K562 (cell line): ENCODE data around the gene RRBP1. TPM values are rescaled to one million over a fixed set of nuclear protein-coding genes. Genes with fewer than 3 reads are reported as not detected.

Experiments
- ATAC-seq: fragments of 200-7000 bp; cut with Tn5 transposase; 3 replicates; pipeline ENCODE4 v1.9.1; 2020; ENCODE audit warnings: moderate library complexity
- BruUV-seq: library from RNA; stranded (reverse); fragments of 400-500 nt; replicated peaks from 2 replicates; lab custom pipeline; 2021; lab: Mats Ljungman, UMichigan
- CTCF ChIA-PET: fragments of 300-600 bp; formaldehyde crosslinking; extraction: SDS; loops from one replicate; lab custom pipeline; 2021; ENCODE audit warnings: low intra/inter-chr PET ratio; lab: Yijun Ruan, JAX
- POLR2A ChIA-PET: fragments of 300-600, 350-650 bp; sonication (Branson Sonifier 250); formaldehyde crosslinking; extraction: SDS; loops from one replicate; lab custom pipeline; 2021; ENCODE audit warnings: antibody characterized with exemption, inconsistent platforms; lab: Yijun Ruan, JAX
- DNase-seq, 4 experiments: peaks; one replicate each; pipeline versions ENCODE4 v3.0.0 to v3.0.0-alpha.2; 2011 to 2018; ENCODE audit warnings: low spot score in 3 of 4, mixed read lengths in 3 of 4; ENCODE audit errors: extremely low read depth in 1 of 4
- FAIRE-seq: peaks from 2 replicates; lab custom pipeline; 2011; peaks lifted over from hg19 to GRCh38; lab: Jason Lieb, UNC
- H2AFZ ChIP-seq: 2 replicates; pipeline ENCODE4 v1.6.0; 2011; ENCODE audit warnings: low read depth, low read length, control low read depth, inconsistent platforms
- H3K27ac ChIP-seq: fragments of 200-600 bp; 3 replicates; pipeline ENCODE4 v1.8.0; 2011; ENCODE audit warnings: low read depth, mild to moderate bottlenecking, control low read depth, inconsistent platforms, low read length, moderate library complexity, mixed read lengths; ENCODE audit errors: extremely low read depth
- H3K27me3 ChIP-seq, 2 experiments: fragments of 300-600 bp in 1 of 2; 2 replicates in 1 of 2; 3 replicates in 1 of 2; pipeline versions ENCODE4 v1.6.0 to v1.8.0; 2011; ENCODE audit warnings: inconsistent platforms in 2 of 2, low read length in 2 of 2, mild to moderate bottlenecking in 1 of 2, mixed read lengths in 1 of 2, moderate library complexity in 1 of 2; ENCODE audit not compliant: control insufficient read depth in 2 of 2, insufficient read depth in 2 of 2
- H3K36me3 ChIP-seq: fragments of 300-600 bp; 3 replicates; pipeline ENCODE4 v1.8.0; 2011; ENCODE audit warnings: mild to moderate bottlenecking, low read length, inconsistent platforms; ENCODE audit not compliant: control insufficient read depth, insufficient read depth
- H3K4me1 ChIP-seq, 2 experiments: fragments of 200-600 bp in 1 of 2; replicated peaks in 1 of 2; 2 replicates in 1 of 2; 3 replicates in 1 of 2; pipeline versions ENCODE4 v1.5.1 to v1.8.0; 2011; ENCODE audit warnings: inconsistent platforms in 2 of 2, low read length in 2 of 2, mild to moderate bottlenecking in 1 of 2, mixed read lengths in 1 of 2, moderate library complexity in 1 of 2; ENCODE audit not compliant: control insufficient read depth in 2 of 2, insufficient read depth in 2 of 2
- H3K4me2 ChIP-seq: 2 replicates; pipeline ENCODE4 v1.6.1; 2011; ENCODE audit warnings: low read length, control low read depth, inconsistent platforms, mixed read lengths; ENCODE audit not compliant: insufficient read depth
- H3K4me3 ChIP-seq: fragments of 200-600 bp; sonication (generic), shearing (Covaris generic); 2 replicates; pipeline ENCODE4 v1.5.1; 2016; ENCODE audit warnings: control low read depth, inconsistent platforms
- H3K79me2 ChIP-seq: fragments of 200-600 bp; 3 replicates; pipeline ENCODE4 v1.8.0; 2011; ENCODE audit warnings: low read length, inconsistent platforms; ENCODE audit not compliant: control insufficient read depth, insufficient read depth
- H3K9ac ChIP-seq, 2 experiments: 2 replicates each; pipeline versions ENCODE4 v1.6.0 to v1.6.1; 2011; ENCODE audit warnings: low read depth in 2 of 2, low read length in 2 of 2, control low read depth in 1 of 2, inconsistent platforms in 1 of 2, mild to moderate bottlenecking in 1 of 2, mixed read lengths in 1 of 2; ENCODE audit not compliant: insufficient read depth in 1 of 2
- H3K9me1 ChIP-seq: one replicate; pipeline ENCODE4 v1.6.0; 2011; ENCODE audit warnings: inconsistent platforms, mild to moderate bottlenecking, low read length, moderate library complexity; ENCODE audit not compliant: control insufficient read depth, insufficient read depth
- H3K9me3 ChIP-seq: replicated peaks from 2 replicates; pipeline ENCODE4 v1.5.1; 2011; ENCODE audit warnings: low read depth, low read length, inconsistent platforms; ENCODE audit not compliant: control insufficient read depth, insufficient read depth
- H4K20me1 ChIP-seq: replicated peaks from 2 replicates; pipeline ENCODE4 v1.6.1; 2011; ENCODE audit warnings: low read length, inconsistent platforms, mixed read lengths; ENCODE audit not compliant: control insufficient read depth, insufficient read depth
- CBX5 ChIP-seq: IDR thresholded peaks from 2 replicates; pipeline ENCODE4 v1.6.1; 2014; ENCODE audit warnings: low read depth, borderline replicate concordance
- COPS2 ChIP-seq: fragments of 450-650 bp; conservative IDR thresholded peaks from 2 replicates; pipeline ENCODE4 v1.6.1; 2016; ENCODE audit warnings: mild to moderate bottlenecking, moderate library complexity
- HEY1 ChIP-seq: fragments of 250-450 bp; sonication (Bioruptor Pico); IDR thresholded peaks from 2 replicates; pipeline ENCODE4 v1.5.0; 2020; ENCODE audit warnings: mild to moderate bottlenecking, moderate library complexity, borderline replicate concordance
- MAFG ChIP-seq: fragments of 450-650 bp; conservative IDR thresholded peaks from 2 replicates; pipeline ENCODE4 v1.6.1; 2016; ENCODE audit warnings: missing genetic modification characterization, missing compliant biosample characterization
- POU5F1 ChIP-seq: fragments of 150-350 bp; IDR thresholded peaks from 2 replicates; pipeline ENCODE4 v1.6.1; 2014; ENCODE audit warnings: borderline replicate concordance, low read length, low read depth, mild to moderate bottlenecking; ENCODE audit not compliant: partially characterized antibody
- REST ChIP-seq, 2 experiments: fragments of 450-650 bp; formaldehyde crosslinking in 1 of 2; IDR thresholded peaks; 2 replicates each; pipeline versions ENCODE4 v1.4.0 to v1.6.1; 2014 to 2020; ENCODE audit warnings: mild to moderate bottlenecking in 2 of 2, borderline replicate concordance in 1 of 2, low read depth in 1 of 2
- RUNX1 ChIP-seq: sonication (generic); IDR thresholded peaks from 2 replicates; pipeline ENCODE4 v1.6.1; 2016; ENCODE audit warnings: antibody characterized with exemption, low read depth
- SMAD4 ChIP-seq: fragments of 250-450 bp; sonication (Bioruptor Pico); conservative IDR thresholded peaks from 2 replicates; pipeline ENCODE4 v1.8.0; 2021; ENCODE audit warnings: inconsistent platforms, mild to moderate bottlenecking, moderate library complexity
- SMARCA5 ChIP-seq: fragments of 450-650 bp; IDR thresholded peaks from 2 replicates; pipeline ENCODE4 v1.6.1; 2016
- TAF7 ChIP-seq: fragments of 450-650 bp; IDR thresholded peaks from 2 replicates; pipeline ENCODE4 v1.6.1; 2016; ENCODE audit warnings: missing genetic modification characterization, missing compliant biosample characterization
- TRIM24 ChIP-seq, 2 experiments: fragments of 450-650 bp; IDR thresholded peaks; 2 replicates each; pipeline ENCODE4 v1.6.1; 2016
- TRIM28 ChIP-seq: fragments of 450-650 bp; IDR thresholded peaks from 2 replicates; pipeline ENCODE4 v1.6.1; 2017
- ZBED1 ChIP-seq: IDR thresholded peaks from 2 replicates; pipeline ENCODE4 v1.6.1; 2014
- ZEB2 ChIP-seq: fragments of 450-650 bp; IDR thresholded peaks from 2 replicates; pipeline ENCODE4 v1.6.1; 2016
- WGBS: fragments of 100-300 bp; shearing (Covaris generic); methylation state at CpG from one replicate; pipeline ENCODE4 v1.1.6; 2016; ENCODE audit warnings: low coverage, mixed read lengths; ENCODE audit not compliant: insufficient coverage; ENCODE audit errors: missing lambda C conversion rate; 5-methylcytosine and 5-hydroxymethylcytosine counted together
- in situ Hi-C: fragments of 300-500 bp; cut with MboI; formaldehyde crosslinking; loops from 4 replicates; pipeline ENCODE4 v1.15.0; 2018; ENCODE audit warnings: inconsistent platforms, mixed read lengths
- intact Hi-C: fragments of 100-400 bp; cut with micrococcal nuclease; formaldehyde crosslinking; loops from 2 replicates; pipeline ENCODE4 v1.14.2; 2022
- polyA plus RNA-seq, 8 experiments: library from polyadenylated mRNA; depleted of rRNA in 4 of 8; stranded (reverse) in 5 of 8; unstranded in 3 of 8; fragments of >200 nt; fragmentation: Nextera tagmentation in 2 of 8; fragmentation: Illumina TruSeq in 1 of 8; extraction: Ambion mirVana in 2 of 8; extraction: Trizol in 1 of 8; gene quantifications; 2 replicates each; pipeline versions ENCODE4 v1.2.1 to v1.2.3, GENCODE V29; 2011 to 2014; ENCODE audit warnings: inconsistent platforms in 1 of 8, missing spikeins in 1 of 8
- total RNA-seq, 7 experiments: library from RNA; depleted of rRNA in 6 of 7; stranded (reverse); fragments of >200 nt in 6 of 7; fragmentation: Illumina TruSeq in 2 of 7; extraction: Trizol in 2 of 7; gene quantifications; 2 replicates each; pipeline versions ENCODE4 v1.2.1 to v1.2.3, GENCODE V29; 2011 to 2021; ENCODE audit warnings: low replicate concordance in 1 of 7
- TF ChIP-seq, protein P1 (sequence below): conservative IDR thresholded peaks from 2 replicates; pipeline ENCODE4 v1.6.1; 2011; ENCODE audit warnings: low read depth, mild to moderate bottlenecking, low read length; ENCODE audit not compliant: control insufficient read depth

The RRBP1 gene
- total and polyA plus RNA-seq, 9 of the 15 experiments (the other 6 are each of a cell fraction or from before 2014, with no cell fraction given): 0.84 to 32.0 (median 17.6) TPM

DNA sequence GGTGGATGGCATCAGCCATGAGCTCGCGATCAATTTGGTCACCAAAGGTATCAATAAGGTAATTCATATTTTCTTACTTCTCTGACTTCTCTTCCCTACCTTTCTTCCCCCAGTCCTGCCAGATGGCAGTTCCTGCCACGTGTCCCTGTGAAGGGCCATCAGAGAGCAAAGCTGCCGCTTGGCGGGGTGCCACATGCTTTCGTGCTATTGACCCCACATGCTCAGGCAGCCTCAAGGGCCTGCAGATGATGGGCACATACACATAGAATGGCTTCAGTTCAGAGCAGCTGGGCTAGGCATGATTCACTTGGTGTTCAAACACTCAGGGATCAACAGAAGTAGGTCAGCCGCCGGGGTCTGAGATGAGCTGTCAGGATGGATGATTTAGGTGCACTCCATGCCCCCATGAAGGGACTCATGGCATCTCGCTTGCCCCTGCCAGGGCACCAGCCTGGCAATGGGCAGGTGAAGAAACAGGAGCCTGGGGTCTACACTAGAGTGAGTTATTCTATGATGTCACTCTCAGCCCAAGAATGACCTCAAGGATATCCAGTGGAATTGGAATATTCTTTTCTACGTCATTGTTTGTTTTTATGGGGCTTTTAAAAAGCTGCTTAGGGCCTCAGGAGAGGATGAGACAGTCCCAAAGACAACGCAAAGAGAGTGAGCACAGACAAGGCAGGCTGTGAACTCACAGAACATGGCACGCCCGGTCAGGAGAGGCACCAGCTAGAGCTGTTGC, 43.2 kb upstream of the RRBP1 start:
- Histone ChIP-seq H3K79me2 (no peaks in the 10 kb centered on the region), H3K36me3 (no peaks in the 10 kb centered on the region), H3K9me3 (no peaks in the 10 kb centered on the region), H3K4me3 (no peak overlapping the region), H3K9ac (no peak overlapping the region), H2AFZ (no peak overlapping the region), H3K27me3 (peaks cover 7 to 45% of the 10 kb centered on the region in 2 experiments), H3K9me1 (no peaks in the 10 kb centered on the region), H4K20me1 (no peaks in the 10 kb centered on the region), H3K27ac (no peak overlapping the region), H3K4me2 (no peak overlapping the region), H3K4me1 (no peaks in the 10 kb centered on the region)
- DNase-seq: no peak
- in situ Hi-C loops: no loop called here
- no peak for FAIRE-seq
- no peak for ATAC-seq
- intact Hi-C loops: no loop called here
- ChIA-PET CTCF (no interaction called here), POLR2A (interaction anchor here (1.6 kb wide), 1 partner anchor 11 kb away, joined by 6 read pairs; no protein-coding TSS in a partner anchor)
- no TSS peak for BruUV-seq
- WGBS: under 1% methylated on average over 13 of the region's 13 CpGs
- TF ChIP-seq RUNX1 (no peak), CBX5 (no peak), ZBED1 (no peak), TRIM24 (IDR thresholded peaks at IDR 0.05) (no peak), ZEB2 (no peak), TRIM28 (no peak), REST (IDR thresholded peaks at IDR 0.05; ENCODE audit: borderline replicate concordance) (no peak), REST (CRISPR knock-in tag; IDR thresholded peaks at IDR 0.05; ENCODE audit: low read depth) (no peak), MAFG (no peak), SMAD4 (CRISPR knock-in tag) (no peak), SMARCA5 (no peak), COPS2 (no peak), POU5F1 (no peak), HEY1 (CRISPR knock-in tag) (no peak), TAF7 (tag) (no peak)
- TF ChIP-seq, protein P1, sequence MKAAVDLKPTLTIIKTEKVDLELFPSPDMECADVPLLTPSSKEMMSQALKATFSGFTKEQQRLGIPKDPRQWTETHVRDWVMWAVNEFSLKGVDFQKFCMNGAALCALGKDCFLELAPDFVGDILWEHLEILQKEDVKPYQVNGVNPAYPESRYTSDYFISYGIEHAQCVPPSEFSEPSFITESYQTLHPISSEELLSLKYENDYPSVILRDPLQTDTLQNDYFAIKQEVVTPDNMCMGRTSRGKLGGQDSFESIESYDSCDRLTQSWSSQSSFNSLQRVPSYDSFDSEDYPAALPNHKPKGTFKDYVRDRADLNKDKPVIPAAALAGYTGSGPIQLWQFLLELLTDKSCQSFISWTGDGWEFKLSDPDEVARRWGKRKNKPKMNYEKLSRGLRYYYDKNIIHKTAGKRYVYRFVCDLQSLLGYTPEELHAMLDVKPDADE: no peak
